Activated CD4-positive, alpha-beta T cell treated with anti-CD3 and anti-CD28 coated beads for 1 hour (primary cell): Measurements from ENCODE around the gene PHYHD1.

Experiments
- DNase-seq: peaks from one replicate; pipeline ENCODE4 v3.0.0-alpha.2; 2020

Gene PHYHD1

DNA sequence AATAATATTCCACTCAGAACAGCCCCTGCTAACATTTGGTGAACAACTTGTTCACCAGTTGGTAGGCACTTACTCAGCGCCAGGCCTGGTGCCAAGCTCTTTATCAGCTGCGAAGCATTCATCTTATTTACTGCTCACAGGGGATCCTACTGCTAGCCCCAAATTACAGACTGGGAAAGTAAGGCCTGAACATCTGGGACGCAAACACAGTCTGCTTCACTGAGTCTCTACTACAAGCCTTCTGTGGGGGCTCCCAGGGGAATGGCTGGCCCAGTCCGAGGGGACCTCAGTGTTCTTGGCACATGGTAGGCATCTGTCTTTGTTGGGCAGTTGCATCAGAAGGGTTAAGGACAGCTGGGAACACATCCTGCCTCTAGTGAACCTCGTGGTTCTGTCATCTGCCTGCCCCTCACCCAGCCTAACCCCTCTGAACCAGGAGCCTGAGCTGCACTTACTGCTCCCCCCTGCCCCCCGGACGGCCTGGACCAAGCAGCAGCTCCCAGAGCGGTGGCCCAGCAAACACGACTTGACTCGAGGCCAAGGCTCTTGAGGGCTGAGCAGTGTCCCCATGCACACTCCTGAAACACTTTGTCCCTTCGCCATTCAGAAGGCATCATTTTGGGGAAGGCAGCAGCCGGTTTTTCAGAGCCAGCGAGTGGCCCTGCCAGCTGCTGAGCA is at the start of gene PHYHD1:
PHYHD1 (plus strand) TSS at position 602 of the 678 bp plus-strand sequence. CDS start 1,342 bp downstream, outside the sequence.
- no peak for DNase-seq

DNA sequence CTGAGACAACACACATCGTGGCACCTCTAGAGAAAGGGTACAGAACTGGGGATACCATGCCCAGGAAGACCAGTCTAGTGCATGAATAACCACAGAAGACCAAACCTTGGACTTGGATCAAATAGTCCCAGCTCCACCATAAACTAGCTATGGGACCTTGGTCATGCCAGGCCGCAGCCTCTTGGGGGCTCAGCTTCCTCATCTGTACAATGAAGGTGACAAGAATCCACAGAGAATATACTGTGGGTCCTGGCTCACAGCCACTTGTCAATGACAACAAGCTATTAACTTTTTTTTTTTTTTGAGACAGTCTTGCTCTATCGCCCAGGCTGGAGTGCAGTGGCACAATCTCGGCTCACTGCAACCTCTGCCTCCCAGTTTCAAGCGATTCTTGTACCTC is 42.9 kb upstream of the PHYHD1 start:
- no peak for DNase-seq

DNA sequence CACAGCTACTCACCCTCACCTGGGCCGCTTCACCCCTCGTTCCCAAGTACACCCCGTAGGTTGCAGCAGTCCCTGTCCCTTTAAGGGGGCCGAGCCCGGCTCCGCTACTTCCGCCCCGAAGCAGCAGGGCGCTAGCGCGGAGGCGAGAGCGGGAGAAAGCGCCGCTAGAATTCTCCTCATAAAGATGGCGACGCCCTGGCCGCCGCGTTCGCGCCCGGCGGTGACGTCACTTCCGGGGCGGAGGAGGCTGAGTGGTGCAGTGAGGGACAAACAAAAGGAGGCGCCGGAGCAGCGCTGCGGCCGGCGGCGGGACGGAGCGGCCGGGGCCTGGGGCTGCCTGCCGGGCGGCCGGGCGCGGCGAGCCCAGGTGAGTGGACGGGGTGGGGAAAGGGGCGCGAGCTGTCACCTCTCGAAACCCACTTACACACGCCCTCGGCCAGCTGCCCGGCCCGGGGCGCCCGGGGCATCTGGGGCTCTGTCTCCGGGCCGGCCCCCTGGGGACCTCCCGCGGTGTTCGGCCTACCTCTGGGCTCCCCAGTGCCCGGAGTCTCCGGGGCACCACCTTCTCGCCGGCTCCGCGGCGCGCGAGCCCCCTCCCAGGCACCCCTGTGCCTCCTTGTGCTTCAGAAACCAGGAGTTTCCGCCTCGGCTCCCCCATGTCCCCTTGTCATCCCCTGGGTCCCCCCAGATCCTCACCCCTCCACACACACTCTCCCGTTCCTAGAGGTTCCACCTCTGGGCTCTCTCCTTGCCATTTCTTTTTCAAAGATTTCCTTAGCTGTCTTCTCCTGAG is 38.7 kb upstream of the PHYHD1 start, which contains the start of the genes KYAT1 and LRRC8A:
KYAT1 (minus strand) TSS at position 67 of the 793 bp plus-strand sequence. CDS start 36,545 bp downstream, outside the sequence.
LRRC8A (plus strand) TSS at position 250 of the 793 bp plus-strand sequence. CDS start 25,032 bp downstream, outside the sequence.
- peak; percentile 97 for DNase-seq

DNA sequence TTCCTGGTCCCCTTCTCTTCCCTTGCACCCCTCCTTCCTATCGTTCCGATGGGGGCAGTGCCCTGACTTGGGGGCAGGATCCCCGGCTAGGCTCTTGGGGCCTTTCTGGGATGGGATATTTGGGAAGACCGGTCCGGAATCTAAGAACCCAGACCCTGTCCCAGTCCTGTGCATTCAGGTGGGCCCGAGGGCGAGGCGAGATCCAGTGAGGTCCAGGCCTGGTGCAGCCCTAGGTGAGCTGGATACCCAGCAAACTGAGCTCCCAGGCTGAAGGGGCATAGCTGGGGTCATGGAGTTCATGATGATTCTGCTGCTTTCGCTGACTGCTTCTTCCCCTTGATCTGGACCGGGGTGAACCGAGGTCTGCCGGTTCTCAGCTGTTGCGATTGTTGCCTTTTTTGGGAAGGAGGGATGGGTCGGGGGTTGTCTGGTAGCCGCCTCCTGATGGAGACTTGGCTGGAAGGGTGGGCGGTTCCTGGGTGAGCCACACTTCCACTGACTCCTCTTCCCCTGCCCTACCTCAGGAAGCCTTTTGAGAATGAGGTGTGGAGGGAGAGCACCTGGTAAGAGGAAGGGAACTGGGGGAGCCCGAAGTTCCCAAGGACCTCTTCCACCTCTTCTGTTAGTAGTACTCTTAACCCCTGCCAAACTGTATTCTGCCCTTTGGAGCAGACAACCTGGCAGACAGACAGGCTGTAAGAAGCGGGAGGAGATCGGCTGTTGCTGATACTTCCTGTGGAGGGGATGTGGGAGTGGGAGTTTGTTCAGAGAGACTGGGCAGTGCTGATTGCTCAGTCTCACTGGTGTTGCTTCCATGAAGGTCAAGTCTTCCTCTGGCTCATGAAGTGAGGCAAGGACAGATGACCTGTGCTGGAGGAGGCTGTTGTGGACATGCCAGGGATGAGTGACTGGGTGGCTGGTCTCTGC is 37.8 kb upstream of the PHYHD1 start:
- DNase-seq: no peak

DNA sequence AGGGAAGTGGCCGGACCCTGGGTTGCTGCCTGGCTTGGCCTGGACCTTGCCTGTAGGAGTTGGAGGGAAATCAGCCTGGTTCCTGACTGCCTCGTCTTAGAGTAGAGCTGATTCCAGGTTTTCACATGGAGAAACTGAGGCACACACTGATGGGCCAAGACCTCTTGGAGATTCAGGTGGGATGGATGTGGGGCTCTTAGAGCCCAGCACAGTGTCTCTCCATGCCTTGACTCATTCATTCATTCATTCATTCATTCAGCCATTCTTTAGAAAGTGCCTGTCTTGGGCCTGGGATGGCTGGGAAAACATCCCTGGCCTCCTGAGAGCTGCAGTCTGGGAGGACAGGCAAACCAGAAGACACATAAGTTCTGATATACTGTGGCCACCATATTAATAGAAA is 36.6 kb upstream of the PHYHD1 start:
- DNase-seq: no peak

DNA sequence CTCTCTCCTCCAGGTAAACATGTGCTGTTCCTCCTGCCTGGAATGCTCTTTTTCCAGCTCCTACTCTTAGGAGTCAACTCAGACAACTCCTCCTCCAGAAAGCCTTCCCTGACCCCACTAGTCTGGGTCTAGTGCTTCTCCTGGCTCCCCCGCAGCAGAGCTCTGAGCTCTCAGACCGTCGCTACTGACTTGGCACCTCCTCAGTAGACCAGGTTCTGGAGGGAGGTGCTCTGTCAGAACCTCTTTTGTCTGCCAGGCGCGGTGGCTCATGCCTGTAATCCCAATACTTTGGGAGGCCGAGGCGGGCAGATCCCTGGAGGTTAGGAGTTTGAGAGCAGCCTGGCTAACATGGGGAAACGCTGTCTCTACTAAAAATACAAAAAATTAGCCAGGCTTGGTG is 35.4 kb upstream of the PHYHD1 start:
- no peak for DNase-seq

DNA sequence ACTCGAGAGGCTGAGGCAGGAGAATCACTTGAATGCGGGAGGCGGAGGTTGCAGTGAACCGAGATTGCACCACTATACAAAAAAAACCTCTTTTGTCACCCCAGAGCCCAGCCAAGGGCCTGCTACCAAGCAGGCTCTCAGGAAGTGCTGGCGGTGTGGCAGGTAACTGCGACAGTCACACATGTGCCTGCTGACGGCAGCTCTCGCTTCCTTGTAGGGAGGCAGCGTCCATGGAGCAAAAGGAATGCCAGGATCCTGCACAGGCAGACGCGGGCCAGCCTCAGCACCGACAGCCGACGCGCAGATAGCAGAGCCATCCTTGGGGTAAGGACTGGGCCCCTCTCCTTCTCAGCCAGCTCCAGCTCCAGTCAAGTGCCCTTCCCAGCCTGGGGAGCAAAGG is 35.0 kb upstream of the PHYHD1 start:
- no peak for DNase-seq

DNA sequence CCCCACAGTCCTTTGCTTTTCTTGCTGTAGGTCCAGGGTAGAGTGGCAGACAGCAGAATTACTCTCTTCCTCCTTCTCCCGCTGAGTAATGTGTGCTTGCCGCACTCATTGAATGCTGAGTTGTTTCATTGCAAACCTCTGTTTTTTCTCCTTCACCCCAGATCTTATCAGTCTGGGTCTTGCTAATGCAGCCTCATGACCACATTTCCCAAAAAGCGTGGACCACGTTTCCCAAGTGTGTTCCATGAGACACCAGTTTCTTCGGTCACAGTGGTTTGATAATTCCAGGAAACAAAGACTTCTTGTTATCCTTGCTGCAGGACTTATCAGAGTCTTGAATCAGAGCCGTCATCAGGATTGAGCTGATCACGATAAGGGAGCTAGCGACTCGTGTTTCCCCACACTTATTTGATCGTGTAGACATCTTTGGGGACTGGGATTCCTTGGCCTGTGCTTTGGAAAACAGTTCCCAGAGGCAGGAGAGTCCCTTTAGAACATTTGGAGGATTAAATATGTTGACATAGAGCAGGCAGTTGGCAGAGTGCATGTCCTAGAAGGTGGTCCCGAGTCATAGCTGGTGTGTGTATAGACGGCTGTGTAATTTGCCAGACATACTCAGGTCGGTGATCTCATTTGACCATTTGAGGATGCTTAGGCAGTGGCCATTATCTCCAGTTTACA is 34.4 kb upstream of the PHYHD1 start:
- no peak for DNase-seq

DNA sequence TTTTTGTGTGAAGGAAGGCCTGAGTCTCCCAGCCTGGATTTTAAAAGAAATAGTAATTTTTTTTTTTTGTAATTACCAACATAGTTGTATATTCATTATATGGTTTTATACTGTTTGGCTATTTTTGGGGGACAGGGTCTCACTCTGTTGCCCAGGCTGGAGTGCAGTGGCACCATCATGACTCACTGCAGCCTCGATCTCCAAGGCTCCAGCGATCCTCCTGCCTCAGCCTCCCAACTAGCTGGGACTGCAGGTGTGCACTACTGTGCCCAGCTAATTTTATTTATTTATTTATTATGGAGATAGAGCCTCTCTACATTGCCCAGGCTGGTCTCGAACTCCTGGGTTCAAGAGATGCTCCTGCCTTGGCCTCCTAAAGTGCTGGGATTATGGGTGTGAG is 33.7 kb upstream of the PHYHD1 start:
- no peak for DNase-seq

DNA sequence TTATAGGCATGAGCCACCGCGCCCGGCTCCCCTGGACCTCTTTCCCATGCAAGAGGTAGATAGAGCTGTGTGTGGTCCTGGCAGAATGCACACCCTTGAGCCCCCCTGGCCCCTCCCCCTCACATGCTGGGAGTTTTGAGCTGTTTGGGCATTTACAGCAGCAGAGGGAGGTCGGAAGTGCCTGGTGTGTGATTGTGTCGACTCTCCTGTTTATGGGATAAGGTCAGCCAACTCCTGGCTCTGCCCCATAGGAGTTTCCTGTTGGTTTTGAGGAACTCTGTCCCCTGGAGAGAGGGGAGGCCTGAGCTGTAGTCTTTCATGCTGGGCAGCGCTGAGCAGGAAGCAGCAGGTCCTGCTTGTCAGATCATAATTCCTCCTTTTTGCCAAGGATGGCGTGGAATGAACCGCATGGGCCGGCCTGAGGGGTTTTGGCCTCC is 32.9 kb upstream of the PHYHD1 start:
- DNase-seq: no peak

DNA sequence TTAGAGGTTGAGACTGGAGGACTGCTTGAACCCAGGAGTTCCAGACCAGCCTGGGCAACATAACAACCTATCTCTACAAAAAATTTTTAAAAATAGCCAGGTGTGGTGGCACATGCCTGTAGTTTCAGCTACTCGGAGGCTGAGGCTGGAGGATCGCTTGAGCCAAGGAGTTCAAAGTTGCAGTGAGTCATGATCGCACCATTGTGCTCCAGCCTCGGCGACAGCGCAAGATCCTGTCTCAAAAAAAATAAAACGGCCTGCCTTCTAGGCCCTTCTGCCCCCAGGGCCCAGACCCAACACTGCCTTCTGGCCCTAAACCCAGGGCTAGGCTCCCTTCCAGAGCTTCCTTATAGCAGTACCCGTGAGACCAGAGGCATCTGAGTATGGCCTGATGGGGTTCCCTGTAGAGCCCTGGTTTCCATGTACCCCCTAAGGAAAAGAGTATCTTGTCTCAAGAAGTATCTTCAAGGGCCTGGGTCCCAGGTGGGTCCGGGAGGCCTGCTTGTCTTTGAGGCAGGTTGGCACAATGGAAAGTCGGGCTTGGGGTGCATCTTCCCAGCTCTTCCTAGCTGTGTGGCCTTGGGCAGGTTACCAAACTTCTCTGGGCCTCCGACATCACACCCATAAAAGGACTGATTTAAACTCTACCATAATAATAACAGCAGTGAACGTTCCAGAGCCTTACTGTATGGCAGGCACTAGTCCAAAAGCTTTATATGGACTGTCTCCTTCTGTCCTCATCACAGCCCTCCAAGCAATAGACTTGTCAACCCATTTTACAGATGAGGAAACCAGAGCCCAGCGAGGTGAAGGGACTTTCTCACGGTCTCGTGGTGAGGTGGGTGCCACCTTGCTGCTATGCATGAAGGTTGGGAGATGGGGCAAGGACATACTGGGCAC is 29.2 kb upstream of the PHYHD1 start:
- DNase-seq: no peak

DNA sequence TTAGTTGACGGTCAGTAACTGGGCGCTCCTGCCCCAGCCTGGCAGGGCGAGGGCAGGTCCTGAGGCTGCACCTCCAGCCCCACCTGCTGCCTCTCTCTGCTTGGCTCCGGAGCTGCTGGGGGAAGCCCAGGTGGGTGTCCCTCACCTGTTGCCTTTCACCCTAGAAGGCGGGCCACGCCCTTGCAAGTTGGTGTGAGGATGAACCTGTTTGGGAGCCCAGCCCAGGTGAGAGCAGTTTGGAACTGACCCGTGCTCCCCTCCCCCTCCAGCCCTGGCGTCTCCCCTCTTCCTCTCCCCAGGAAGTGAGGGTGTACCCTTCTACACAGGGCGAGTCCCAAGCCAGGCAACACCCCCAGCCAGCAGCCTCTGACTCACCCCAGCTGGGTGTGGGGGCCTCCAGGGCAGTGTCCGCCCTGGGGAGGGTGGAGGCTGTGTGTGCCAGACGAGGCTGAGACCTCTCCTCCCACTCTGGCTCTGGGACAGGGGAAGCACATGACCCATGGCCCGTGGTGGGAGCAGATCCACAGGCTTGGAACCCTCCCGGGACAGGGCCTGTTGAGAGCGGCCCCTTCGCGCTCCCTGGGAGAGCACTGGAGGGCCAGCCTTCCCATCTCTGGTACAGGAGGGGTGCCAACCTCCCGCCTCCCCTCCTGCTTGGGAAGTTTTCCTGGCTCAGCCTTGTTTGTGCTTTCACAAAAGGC is 28.4 kb upstream of the PHYHD1 start:
- no peak for DNase-seq

DNA sequence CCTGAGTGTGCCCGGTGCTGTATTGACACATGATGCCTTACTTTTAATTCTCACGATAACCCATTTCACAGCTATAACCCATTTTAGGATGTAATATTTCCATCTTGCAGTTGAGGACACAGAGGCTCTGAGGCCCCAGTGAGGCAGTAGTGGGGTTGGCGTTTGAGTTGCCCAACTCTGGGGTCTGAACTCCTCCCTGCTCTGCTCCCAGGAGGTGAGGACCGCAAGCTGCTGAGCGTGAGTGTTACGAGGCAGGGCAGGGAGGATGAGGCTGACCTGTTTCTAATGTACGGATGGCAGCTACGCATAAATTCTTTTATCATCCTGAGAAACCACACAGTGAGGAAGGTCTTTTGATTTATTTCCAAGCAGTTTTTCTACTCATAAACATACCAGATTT is 27.4 kb upstream of the PHYHD1 start:
- no peak for DNase-seq

DNA sequence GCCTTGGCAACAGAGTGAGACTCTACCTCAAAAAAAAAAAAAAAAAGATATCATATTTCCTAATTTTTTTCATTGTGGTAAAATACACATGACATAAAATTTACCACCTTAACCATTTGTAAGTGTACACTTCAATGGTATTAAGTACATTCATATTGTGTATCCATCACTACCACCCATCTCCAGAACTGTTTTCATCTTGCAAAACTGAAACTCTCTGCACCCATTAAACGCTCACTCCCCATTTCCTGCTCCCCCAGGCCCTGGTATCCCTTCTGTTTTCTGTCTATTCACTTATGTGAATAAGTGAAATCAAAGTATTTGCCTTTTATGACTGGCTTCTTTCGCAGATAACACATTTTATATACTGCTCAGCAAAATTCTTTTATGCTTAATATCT is 26.0 kb upstream of the PHYHD1 start:
- DNase-seq: no peak

DNA sequence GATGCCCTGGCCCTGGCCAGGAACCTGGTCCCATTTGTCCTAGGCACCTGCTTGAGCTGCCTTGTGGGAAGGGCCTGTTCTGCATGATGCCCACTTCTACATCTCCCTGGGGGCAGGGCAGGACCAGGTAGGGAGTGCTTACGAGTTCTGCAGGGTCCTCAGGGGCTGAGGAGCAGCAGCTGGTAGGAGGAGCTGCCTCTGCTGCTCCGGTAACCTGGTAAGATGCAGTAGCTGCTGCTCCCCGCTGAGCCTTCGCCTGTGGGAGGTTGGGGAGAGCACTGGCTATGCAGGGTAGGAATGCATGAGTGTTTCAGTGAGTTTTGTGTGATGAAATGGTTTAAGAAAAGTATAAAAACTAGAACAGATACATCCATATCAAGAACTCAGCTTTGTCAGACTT is 25.2 kb upstream of the PHYHD1 start:
- DNase-seq: no peak

DNA sequence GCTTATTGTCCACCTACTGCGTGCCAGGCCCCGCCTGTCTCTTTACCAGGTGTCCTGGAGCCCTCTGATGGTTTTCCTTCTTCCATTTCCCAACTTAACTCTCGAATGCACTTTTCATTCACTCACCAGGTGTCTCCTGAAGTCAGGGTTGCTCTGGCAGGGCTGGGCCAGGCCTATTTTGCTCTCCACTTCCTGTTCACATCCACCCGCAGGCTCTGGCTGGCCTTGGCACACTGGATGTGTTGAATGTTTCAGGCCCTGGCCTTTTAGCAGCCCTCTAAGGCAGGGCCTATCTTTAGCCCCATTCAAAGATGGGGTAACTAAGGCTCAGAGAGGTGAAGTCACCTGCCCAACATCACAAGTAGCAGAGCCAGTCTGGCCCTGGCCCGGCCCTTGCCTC is 22.4 kb upstream of the PHYHD1 start:
- no peak for DNase-seq

DNA sequence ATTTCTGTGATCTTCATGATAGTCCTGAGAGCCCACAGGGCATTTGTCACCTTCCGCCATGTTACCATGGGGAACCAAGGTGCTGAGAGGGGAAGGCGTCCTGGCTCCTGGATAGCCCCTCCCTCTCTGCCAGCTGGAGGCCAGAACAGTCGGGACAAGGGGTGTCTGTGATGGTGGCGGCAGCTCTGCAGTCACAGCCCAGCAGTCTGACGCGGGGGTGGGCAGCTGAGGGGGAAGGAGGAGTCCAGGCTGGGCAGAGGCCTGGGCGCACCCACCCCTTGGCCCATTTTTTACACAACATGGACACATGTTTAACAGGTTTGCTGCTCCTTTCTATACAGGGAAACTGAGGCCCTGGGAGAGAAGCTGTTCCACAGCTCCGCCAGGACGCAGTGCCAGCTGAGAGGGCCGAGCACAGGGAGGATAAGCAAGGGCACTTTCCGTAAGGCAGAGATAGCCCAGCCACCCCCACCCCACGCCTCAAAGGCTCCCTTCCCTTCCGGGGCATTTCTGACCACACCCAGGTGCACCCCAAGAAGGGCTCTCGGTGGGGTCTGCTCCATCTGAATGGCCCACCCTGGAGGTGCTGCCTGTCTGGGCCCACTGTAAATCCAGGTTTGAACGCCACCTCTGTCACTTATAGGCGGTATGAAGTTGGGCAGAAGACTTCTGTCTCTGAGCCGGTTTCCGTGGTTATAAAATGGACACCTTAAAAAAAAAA is 21.8 kb upstream of the PHYHD1 start:
- DNase-seq: no peak

DNA sequence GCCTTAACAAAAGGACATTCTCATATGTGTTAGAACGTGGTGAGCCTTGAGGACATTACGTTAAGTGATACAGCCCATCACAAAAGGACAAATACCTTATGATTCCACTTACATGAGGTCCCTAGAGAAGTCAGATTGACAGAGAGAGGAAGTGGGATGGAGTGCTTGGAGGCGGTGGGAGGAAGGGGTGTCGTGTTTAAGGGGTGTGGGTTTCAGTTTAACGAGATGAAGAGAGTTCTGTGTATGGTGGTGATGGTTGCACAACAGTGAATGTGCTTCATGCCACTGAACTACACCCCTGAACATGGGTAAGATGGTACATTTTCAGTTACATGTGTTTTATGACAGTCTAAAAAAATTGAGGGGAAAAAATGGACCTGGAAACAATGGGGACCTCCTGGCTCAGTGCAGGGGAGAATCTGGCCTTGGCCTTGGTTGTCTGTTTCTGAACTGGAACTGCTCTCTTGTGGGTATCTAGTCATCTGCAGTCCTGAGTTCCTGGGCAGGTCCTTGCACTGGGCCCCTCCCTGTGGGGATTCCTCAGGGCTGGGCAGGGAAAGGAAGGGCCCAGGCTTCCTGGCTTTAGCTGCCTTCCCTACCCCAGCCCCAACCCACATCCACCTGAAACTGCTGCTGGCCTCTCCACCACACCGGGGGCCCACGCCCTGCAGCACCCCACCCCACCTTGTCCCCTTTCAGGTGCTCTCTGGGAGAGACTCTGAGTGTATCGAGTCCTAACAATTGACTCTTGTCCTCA is 21.0 kb upstream of the PHYHD1 start:
- no peak for DNase-seq

DNA sequence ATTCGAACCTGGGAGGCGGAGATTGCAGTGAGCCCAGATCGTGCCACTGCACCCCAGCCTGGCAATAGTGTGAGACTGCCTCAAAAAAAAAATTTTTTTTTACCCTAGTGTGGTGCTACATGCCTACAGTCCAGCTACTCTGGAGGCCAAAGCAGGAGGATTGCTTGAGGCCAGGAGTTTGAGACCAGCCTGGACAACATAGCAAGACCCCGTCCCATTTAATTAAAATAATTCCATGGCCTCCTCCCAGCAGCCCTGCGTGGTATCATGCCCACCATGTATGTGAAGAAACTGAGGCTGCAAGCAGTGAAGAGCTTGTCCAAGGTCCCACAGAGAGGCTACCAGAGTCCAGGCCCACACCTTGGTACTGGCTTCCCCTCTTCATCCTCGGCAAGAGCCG is 19.4 kb upstream of the PHYHD1 start:
- no peak for DNase-seq
